Measurements from ENCODE around the gene CIDEB. TPM values are rescaled to one million over a fixed set of nuclear protein-coding genes. Genes with fewer than 3 reads are reported as not detected.

CIDEB gene
- total RNA-seq, 1 donor from 2014 or later, result 23.7 TPM

DNA sequence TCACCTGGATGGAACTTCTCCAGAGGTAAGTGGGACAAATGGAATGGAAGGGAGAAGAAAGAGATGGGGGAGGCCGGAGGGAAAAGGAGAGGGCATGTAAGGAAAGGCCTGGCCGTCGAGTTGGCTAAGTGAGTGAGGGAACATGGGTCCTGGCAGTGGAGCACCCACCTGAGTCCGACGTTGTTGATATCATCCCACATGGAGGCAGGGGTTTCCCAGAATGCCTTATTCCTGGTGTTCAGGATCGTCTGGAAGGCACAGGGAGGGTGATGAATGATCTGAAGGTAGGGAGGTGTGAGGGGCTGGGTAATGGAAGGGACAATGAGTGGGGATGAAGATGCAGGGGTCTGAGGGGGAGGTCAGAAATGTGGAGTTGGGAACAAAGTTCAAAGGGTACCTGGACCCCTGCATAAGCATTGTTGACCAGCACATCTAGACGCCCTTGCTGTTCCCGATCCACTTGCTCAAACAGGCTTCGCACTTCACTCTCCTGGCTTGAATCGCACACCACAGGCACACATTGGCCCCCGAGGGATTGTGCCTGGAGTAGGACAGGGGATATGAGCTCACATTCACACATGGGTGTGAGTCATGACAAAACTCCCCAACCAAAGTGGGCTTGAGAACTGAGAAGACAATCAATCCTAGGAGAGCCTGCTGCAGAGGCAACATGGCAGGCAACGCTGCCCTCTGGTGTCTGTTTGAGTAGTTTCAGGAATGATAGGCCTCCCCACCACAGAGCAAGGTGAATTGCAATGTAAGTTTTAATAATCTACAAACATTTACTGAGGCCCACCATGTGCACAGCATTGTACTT lies 11.2 kb downstream of the CIDEB start:
- intact Hi-C loops (cut with micrococcal nuclease), result loop anchor here (1.0 to 5.0 kb wide), 7 partner anchors 17 to 282 kb away; partner anchors contain the start of genes IRF9, MDP1, PCK2 and RABGGTA

DNA sequence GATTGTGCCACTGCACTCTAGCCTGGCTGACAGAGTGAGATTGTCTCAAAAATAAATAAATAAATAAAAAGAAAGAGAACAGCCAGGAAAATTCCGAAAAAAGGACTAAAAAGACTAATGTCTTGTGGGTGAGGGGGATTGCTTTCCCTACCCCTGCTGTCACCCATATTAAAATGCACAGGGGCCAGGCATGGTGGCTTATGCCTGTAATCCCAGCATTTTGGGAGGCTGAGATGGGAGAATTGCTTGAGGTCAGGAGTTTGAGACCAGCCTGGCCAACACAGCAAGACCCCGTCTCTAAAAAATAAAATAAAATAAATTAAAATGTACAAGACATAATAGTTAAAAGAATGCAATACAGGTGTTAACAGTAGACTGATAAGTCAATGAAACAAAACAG lies 14.3 kb downstream of the CIDEB start:
- intact Hi-C loops (cut with micrococcal nuclease), result no loop called here

DNA sequence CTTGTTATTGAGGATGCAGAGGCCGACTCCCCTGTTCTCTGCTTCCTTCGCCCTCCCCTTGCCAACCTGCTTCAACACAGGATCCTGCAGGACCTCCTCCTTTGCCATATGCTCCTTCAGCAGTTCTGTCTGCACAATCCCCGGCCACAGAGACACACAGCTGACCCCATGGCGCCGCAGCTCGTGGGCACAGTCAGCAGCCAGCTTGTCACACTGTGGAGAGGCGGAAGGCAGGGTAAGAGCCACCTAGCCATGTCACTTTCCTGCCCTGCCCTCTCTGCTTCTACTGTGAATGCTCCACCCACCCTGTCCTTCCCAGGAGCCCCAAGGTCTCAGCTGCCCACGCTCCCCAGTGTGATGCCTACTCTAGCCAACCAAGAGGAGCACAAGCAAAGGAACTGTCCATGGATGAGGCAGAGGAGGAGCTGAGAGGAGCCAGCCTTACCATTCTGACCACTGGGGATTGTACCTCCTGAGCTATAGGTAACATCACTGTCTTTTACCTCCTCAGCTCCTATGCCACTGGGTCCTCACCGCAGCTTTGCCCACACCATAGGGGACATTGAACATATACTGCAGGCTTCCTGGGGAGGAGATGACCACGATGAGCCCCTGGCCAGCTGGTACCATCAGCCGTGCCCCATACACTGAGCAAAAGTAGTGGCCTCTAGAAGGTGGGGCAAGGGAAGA lies 15.5 kb downstream of the CIDEB start:
- intact Hi-C loops (cut with micrococcal nuclease), result no loop called here

DNA sequence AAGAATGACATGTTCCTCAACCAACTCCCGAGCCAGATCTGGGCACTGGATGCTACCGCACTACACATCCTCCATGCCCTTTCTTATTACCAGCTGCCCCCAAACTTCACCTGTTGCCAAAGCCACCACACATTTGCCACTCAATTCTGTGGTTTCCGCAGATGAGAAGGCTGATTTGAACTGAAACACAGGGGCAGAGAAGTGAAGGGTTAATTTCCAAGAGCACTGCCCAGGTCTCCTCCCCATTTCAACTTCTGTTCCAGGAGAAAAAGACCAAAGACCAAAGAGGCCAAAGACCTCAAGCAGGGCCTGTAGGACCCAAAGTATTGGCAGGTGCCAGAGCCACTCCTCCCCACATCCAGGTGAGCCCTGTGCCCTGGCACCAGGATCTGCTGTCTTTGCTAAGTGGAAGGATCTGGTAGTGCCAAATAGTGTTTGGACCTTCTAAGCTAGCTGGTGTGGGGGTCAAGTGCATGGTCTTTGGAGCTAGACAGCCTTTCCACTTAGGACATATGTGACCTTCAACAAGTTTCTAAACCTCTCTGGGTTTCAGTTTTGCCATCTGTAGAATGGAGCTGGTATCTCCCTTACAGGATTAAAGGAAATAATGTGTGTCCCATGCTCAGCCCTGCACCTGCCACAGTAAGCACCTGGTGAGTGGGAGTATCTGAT lies 16.2 kb downstream of the CIDEB start:
- intact Hi-C loops (cut with micrococcal nuclease), result no loop called here

DNA sequence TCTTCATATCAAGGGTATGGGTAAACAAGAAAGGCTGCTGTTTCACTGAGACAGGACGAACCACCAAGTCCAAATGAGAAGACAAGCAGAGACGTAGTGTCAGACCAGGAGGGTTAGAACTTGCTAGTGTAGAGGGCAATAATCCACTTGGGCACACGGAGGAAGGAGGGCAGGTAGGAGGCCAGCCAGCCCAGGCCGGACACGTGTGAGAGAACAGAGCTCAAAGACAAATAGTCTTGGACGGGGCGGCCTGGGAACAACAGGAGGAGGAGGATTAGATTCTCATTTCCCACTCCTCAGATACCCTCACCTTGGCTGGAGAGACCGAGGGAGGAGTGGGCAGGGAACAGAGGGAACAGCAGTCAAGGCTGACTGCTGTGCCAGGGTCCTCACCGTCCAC lies 17.0 kb downstream of the CIDEB start:
- intact Hi-C loops (cut with micrococcal nuclease), result no loop called here

DNA sequence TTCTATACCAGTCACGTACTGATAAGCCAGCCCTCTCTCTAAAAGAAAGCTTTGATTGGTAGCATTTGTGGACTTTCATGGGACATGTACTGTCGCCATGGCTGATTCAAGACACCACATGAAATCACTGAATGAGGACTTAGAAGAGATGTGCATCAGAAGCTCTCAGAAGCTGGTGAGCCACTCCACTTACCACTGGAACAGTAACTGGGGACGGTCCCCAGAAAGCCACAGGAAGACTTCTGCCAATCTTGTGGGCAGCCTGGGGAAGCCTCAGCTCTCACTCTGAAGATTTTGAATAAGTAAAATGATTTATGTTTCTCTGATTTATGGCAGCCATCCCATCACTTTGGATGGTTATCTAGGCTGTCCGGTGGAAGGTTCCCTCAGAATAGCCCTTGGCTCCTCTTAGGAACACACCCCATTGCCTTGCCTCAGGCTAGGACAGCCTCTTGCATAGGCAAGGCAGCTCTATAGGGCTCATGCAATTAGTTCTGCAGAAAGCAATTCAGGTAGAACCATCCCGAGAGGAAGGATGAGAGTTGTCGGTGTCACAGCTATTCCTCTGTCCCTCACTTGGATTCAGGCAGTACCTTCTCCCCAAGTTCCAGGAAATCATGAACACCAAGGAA lies 18.0 kb downstream of the CIDEB start:
- intact Hi-C loops (cut with micrococcal nuclease), result loop anchor here (2.0 kb wide), 1 partner anchor 19 kb away; the partner anchor contains the start of gene RABGGTA

DNA sequence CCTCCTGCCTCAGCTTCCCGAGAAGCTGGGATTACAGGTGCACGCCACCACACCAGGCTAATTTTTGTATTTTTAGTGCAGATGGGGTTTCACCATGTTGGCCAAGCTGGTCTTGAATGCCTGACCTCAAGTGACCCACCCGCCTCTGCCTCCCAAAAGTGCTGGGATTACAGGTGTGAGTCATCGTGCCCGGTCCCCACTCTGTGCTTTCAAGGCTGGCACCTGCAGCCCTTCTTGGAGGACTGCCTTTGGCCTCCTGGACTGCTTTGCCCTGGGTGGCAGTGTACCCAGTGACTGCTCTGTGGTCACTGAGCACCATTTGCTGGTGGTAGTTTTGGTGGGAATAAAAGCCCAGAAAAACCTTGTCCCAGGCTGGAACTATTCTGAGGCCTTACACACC lies 20.8 kb downstream of the CIDEB start:
- intact Hi-C loops (cut with micrococcal nuclease), result no loop called here

DNA sequence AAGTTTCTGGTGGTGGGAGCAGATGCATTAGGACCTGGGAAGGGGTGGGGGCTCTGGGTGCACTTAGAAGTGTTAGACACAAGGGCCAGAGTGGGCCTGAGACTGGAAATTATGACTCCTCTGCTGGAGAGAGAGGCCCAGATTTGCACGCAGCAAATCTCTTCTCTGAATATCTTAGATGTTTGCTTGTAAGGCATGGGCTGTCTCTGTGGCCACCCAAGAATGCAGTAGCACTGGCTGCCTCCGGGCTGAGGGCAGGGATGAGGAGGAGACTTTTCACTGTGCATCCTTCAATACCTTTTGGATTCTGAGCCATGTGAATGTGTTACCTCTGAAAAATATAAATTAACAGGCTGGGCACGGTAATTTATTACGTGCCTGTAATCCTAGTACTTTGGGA lies 22.4 kb downstream of the CIDEB start:
- intact Hi-C loops (cut with micrococcal nuclease), result no loop called here

DNA sequence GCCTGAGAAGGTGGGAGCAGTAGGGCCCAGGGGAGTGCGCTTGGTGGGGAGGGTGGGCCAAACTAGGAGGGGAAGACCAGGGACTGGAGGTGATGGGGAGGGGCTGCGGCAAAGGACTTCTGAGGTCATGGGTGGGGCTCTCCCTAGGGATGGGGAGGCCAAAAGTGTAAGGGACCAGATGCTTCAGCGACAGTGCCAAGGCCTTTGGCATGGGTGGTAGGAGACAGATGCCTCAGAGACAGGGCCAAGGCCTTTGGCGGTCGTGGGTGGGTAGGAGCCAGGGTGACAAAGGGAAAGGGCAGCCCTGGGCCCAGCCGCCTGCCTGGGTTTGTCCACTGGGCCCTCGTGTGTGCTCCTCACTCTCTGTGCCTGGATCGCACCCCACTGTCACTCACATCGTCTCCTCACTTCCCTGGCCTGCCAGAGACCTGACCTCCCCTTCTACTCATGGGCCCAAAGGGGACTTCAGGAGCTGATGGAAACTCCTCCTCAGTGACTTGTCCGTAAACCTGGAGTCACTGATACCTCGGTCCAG lies 23.2 kb downstream of the CIDEB start:
- intact Hi-C loops (cut with micrococcal nuclease), result no loop called here

DNA sequence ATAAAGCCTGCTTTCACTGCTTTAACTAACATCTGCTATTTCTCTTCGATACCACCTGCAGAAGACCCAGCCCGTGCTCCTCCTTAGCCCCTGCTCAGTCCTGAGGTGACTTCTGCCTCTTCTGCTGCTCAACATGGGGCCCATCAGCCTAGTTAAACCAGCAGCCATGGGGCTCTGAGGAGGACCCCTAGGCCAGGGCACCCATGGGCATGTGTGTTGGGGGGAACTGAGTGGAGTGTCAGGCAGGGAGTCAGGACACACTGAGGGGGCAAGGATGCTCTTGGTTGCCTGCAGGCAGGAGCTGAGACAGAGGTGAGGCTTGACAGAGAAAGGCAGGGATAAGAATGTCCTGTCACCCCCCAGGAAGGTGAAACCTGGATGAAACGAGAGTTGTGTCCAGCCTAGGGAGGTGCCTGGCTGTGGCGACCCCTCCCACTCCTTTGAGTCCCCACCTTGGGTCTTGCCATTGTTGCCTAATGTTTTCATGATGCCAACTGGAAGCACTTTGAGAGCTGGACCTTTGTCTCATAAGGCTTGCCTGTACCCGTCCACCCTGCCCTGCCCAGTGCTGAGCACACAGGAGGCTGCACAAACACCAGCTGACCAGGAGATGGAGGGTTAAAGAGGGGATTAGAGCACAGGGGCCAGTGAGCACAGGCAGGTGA lies 23.8 kb downstream of the CIDEB start:
- intact Hi-C loops (cut with micrococcal nuclease), result no loop called here

DNA sequence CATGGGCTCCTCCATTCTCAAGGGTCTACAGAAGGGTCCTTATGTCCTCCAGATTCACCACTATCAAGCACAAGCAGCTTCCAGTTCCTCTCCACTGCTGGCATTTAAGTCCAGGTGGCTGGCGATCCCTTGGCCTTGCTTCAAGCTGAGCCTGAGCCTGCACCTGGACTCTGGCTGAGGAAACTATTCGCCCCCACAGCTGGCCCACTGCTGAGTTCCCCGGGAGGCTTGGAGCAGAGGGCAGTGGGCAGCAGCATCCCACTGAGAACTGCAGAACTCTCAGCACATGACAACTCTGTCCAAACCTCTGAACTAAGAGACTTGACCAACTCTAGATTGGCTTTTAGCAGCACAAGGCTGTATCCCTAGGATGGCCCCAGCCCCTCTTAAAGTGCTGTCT lies 25.0 kb downstream of the CIDEB start:
- intact Hi-C loops (cut with micrococcal nuclease), result no loop called here

DNA sequence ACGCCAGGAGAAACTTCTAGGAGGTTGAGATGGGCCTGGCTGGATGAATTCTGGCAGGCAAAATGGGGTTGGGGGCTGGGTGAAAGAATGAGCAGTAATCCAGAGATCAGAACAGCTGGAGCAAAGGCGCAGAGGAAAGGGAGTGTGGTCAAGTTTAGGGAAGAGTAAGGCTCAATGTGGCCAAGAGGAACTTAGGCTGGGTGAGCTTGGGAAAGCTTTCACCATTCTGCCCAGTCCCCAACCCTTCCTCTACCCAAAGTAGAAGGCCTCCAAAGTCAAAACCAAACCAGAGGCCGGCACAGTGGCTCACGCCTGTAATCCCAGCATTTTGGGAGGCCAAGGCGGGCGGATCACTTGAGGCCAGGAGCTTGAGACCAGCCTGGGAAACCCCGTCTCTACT lies 26.1 kb downstream of the CIDEB start:
- intact Hi-C loops (cut with micrococcal nuclease), result no loop called here

DNA sequence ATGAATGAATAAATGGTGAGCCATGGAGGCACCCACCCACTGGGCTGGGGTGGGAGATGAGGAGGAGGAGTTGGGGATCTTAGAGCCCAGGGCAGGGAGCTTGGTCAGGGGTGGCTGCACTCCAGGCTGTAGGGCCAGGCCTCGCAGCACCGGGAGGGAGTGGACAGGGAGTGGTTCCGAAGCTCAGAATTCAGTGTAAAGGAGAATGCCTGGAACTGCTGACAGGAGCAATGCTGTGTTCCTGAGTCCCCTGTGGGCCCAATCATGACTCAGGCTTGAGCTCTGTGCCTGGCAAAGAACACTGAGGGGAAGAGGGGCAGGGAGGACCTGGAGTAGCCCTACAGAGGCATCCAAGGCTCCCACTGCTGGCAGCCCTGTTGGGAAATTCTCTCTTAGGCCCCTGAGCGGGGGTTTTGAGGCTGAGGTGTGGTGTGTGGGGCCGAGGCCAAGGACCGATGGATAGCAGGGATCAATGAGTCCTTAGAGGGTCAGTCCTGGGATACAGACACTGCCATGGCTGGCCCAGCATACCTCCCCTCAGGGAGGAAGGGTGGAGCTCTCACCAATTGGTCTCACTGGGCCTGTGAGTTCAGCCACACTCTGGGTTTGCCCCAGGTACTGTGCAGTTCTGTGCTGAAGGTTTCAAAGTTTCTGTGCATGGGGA lies 26.8 kb downstream of the CIDEB start:
- intact Hi-C loops (cut with micrococcal nuclease), result no loop called here

DNA sequence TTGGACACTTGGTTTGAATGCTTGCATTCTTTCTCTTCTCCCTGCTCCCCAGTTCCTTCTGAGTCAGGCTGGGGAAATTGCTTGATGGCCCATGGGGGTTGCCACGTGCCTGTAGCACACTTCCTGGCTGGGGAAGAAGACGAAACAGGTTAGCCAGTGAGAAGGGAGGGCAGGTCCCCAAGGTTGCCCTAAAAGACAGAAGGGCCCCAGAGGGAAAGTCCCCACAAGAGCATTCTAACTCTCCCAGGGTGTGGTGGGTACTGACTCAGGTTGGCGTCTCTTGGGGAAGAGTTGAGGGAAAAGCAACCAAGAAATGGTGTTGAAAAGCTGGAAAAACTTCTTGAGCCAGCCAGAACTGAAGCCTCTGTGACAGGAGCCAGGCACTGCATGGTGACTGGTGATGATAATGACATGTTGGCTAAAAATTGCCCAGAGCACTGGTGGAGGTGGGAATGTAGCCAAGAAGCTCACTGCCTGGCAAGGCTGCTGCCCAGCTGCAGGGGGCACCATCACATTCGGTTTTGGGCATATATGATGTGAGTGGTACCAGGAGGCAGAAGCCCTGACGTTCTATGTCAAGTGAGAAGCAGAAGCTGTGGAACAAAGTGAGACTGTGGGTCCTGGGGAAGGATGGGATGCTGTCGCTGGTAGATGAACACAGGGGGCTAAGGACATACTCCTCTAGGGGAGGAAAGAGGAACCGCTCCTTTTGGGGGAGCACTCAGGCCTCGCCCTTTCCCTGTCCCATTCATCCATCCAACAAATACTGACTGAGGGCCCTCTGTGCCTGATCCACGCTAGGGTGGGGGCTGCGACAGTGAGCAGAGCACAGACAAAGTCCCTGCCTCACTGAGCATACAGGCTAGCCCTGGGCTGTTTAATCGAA lies 28.2 kb downstream of the CIDEB start:
- intact Hi-C loops (cut with micrococcal nuclease), result loop anchor here (1.0 kb wide), 1 partner anchor 18 kb away; no protein-coding TSS in a partner anchor

DNA sequence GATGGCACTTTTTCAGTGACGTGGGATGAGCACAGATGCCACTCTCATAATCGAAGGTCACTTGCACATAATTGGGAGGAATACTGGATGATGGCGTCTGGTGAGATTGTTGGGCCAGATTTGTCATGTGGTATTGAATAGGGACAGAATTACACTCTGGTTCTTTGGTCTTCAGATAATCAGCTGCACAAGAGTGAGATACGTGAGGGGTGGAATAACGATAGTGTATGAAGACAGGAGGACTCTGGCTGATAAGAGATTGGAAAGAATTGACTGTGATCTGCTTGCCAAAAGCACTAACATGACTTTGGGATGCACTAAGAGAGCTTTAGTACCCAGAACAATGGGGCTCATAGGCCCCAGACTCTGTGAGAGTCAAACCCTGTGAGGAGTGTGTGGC lies 29.4 kb downstream of the CIDEB start:
- intact Hi-C loops (cut with micrococcal nuclease), result no loop called here

DNA sequence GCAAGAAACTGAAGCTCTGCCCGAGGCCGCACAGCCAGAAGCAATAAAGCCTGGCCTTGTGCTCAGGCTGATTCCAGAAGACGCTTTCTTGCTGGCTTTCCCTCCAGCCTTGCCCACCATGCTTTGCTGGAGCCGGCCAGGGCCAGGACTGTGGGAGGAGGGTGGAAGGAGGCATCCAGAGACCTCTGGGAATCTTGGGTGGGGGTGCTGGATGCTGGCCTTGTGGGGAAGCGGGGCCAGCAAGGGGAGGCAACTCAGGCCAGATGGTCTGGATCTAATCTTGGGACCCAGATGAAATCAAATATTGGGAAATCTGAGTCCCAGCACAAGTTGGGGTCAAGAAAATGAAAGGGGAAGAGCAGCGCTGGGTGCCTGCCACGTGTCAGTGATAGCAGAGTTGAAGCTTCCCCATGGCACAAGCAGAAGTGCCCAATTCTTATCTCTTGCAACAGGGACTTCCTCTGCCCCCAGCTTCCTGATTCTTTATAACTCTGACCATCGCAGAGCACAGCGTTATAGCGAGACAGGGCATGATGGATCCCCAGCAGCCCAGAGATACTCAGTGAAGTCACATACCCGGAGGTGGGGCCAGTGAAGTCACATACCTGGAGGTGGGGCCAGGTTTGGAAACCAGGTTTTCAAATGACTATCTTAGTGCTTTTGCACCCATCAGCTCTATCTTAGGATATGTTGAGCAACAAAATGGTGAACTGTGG lies 30.0 kb downstream of the CIDEB start:
- intact Hi-C loops (cut with micrococcal nuclease), result no loop called here

DNA sequence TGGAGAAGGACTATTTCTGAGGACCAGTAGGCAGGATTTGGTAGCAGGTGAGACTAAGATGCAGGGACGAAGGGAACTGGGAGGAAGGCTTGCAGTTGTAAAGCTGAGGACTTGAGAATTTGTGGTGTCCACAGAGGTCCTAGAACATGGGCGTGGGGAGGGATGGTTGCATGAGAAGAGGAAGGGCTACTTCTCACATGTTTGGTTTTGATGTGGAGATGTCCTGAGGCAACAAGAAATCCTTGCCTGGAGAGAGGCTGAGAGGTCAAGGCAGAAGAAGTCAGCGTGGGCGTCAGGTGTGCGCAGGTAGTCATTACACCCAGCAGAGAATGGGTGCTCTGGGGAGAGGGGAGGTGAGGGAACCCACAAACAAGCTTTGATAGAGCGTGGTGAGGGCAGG lies 30.7 kb downstream of the CIDEB start:
- intact Hi-C loops (cut with micrococcal nuclease), result no loop called here

DNA sequence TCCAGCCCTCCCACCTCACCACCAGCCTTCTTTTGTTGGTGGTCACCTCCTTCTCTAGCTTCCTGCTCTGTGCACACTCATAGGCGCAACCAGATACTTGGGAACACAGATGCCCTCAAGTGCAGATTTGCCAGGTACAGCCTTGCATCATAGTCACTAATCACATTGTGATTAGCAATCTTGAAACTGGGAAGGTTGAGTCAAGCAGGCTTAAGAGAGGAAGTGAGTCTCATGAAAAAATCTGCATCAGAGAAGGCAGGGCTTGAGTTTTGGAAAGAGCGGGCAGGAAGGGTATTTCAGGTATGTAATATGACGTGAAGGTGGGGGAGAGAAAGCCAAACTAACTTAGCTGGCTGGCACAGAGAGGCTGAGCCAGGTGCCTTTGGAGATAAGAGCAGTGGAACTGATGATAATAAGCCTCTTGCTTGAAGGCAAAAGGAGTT lies 33.7 kb downstream of the CIDEB start:
- intact Hi-C loops (cut with micrococcal nuclease), result no loop called here

Measured in T-helper 1 cell treated with Interleukin-12 subunit alpha and Interleukin-12 subunit beta and Interleukin-4 antibody, amounts not matched to agents 30 ng/mL and 1 ng/mL, for 36 hours (primary cell).